Kidney glomerular epithelial cell (primary cell): Measurements from ENCODE around the gene ZNF69.
"Not testable (repeated sequence)": the region's sequence is repeated elsewhere in the genome, so short reads cannot be mapped to it uniquely, and the experiment has no call there.

ENCODE experiments used
- DNase-seq: peaks from one replicate; lab custom pipeline; 2025; lab: John Stamatoyannopoulos, UW

Gene ZNF69

GRCh38 chr19:11894851-11895250 is 7.3 kb downstream of the ZNF69 start:
- DNase-seq, result no peak

GRCh38 chr19:11902228-11902627 is 14.6 kb downstream of the ZNF69 start:
- DNase-seq, result no peak

- DNase-seq, result no peak
Observed at GRCh38 chr19:11905928-11906327, 18.3 kb downstream of the ZNF69 start.

DNA sequence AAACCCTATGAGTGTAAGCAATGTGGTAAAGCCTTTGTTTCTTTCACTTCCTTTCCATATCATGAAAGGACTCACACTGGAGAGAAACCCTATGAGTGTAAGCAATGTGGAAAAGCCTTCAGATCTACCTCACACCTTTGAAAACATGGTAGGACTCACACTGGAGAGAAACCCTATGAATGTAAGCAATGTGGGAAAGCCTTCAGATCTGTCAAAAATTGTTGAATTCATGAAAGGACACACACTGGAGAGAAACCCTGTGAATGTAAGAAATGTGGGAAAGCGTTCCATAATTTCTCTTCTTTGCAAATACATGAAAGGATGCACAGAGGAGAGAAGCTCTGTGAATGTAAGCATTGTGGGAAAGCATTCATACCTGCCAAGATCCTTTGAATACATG is 24.4 kb downstream of the ZNF69 start:
- DNase-seq, result not testable (repeated sequence)

DNA sequence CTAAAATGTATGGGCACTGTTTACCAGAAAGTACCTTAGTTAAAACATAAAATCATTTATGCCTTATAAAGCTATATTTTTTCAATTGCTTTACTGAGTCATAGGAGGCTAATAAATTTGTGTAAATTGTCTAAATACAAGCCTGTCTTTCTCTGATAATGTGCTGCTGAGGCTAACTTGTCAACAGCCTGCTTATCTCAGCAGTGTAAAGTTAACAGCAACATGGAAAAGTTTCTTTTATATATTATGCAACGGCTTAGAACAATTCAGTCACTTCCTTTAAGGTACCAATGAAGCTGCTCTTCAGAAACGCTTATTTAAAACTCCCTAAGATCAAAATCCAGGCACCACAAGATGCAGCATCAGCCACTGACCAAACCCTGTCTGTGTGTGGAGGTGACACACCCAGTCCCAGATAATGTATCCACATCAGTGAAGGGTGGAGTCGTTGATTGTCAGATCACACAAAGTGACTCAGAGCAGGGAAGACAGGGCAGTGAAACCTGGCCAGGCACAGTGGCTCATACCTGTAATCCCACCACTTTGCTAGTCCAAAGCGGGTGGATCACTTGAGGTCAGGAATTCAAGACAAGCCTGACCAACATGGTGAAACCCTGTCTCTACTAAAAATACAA is 27.0 kb downstream of the ZNF69 start:
- DNase-seq, result not testable (repeated sequence)

GRCh38 chr19:11921852-11922495 is 34.4 kb downstream of the ZNF69 start:
- no peak for DNase-seq

- peak; percentile 95 for DNase-seq
Observed at GRCh38 chr19:11924886-11925650, 37.5 kb downstream of the ZNF69 start, which contains the start of gene ZNF700. Gene ZNF700 (plus strand): TSS chr19:11925107. CDS start chr19:11925211, 104 bp downstream.

- peak; percentile 9 for DNase-seq
Observed at GRCh38 chr19:11925651-11926187, 38.1 kb downstream of the ZNF69 start.

DNA sequence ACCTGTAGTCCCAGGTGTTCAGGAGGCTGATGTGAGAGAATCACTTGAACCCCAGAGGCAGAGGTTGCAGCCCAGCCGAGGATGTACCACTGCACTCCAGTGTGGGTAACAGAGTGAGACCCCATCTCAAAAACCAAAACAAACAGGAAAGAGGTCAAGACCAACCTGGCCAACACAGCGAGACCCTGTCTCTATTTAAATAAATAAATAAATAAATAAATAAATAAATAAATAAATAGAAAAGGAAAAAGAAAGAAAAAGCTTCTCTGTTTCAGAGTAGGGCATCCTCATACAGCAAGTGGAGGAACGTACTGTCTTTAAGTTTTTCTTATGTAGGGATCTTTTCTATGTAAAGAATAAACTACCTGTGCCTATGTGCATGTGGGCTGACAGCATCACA is 39.6 kb downstream of the ZNF69 start:
- no peak for DNase-seq

DNA sequence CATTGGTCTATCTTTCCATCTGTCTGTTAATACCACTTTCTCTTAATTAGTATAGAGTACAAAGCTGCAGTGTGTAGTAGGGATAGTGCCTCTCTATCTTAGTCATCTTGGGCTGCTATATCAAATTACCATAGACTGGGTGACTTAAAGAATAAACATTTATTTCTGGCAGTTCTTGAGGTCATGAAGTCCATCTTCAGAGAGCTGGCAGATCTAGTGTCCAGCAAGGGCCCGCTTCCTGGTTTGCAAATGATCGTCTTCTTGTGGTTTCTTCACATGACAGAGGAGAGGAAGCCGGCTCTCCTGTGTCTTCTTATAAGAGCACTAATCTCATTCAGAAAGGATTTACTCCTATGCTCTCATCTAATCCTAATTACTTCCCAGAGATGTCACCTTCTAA is 43.5 kb downstream of the ZNF69 start:
- DNase-seq, result no peak

DNA sequence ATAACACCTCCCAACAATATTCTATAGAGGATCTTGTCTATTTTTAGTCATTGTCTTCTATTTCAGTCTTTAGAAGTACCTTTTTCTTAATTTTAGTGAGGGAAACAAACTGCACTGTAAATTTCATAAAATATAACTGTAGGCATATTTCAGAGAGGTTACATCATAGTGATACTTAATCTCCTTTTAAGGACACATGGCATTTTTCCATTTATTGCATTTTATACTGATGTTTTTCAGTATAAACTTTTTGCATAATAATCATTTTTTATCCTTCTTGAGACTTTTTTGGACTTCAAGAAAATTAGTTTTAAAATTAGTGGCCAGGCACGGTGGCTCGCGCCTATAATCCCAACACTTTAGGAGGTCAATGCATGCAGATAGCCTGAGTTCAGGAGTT is 43.9 kb downstream of the ZNF69 start:
- no peak for DNase-seq

- DNase-seq, result not testable (repeated sequence)
Observed at GRCh38 chr19:11935829-11936228, 48.2 kb downstream of the ZNF69 start.

DNA sequence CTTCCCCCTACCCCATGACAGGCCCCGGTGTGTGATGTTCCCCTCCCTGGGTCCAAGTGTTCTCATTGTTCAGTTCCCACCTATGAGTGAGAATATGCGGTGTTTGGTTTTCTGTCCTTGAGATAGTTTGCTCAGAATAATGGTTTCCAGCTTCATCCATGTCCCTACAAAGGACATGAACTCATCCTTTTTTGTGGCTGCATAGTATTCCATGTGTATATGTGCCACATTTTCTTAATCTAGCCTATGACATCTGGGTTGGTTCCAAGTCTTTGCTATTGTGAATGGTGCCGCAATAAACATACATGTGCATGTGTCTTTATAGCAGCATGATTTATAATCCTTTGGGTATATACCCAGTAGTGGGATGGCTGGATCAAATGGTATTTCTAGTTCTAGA is 50.8 kb downstream of the ZNF69 start:
- DNase-seq, result not testable (repeated sequence)

GRCh38 chr19:11941361-11941887 is 53.8 kb downstream of the ZNF69 start:
- not testable (repeated sequence) for DNase-seq

- DNase-seq, result no peak
Observed at GRCh38 chr19:11942008-11942842, 54.6 kb downstream of the ZNF69 start.

DNA sequence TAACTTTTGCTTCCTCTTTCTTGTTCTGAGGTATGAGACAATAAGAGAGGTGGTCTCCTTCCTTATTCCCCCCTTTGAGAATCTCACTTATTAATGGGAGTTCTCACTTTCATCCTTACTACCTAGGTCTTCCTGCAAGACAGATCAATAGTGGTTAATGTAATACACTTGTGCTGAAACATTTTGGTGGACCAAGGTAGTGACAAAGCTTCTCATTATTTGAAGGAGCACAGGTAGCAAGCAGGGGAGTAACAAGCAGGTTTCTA is 55.2 kb downstream of the ZNF69 start:
- DNase-seq, result no peak

GRCh38 chr19:11944656-11945055 is 57.1 kb downstream of the ZNF69 start:
- DNase-seq, result no peak

DNA sequence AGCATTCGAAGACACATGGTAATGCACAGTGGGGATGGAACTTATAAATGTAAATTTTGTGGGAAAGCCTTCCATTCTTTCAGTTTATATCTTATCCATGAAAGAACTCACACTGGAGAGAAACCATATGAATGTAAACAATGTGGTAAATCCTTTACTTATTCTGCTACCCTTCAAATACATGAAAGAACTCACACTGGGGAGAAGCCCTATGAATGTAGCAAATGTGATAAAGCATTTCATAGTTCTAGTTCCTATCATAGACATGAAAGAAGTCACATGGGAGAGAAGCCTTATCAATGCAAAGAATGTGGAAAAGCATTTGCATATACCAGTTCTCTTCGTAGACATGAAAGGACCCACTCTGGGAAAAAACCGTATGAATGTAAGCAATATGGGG is 61.1 kb downstream of the ZNF69 start:
- DNase-seq, result no peak

- DNase-seq, result no peak
Observed at GRCh38 chr19:11949201-11949600, 61.6 kb downstream of the ZNF69 start.

- DNase-seq, result not testable (repeated sequence)
Observed at GRCh38 chr19:11949614-11950080, 62.1 kb downstream of the ZNF69 start.

GRCh38 chr19:11950312-11950711 is 62.7 kb downstream of the ZNF69 start:
- no peak for DNase-seq
